Neutrophil (primary cell): ENCODE data around the gene TAF10.

Source experiments
- H3K27ac ChIP-seq: fragments of 200-600 bp; sonication (generic); 2 replicates; pipeline ENCODE4 v1.5.1; 2016; ENCODE audit warnings: mild to moderate bottlenecking, moderate library complexity
- H3K27me3 ChIP-seq: fragments of 200-600 bp; sonication (generic); 2 replicates; pipeline ENCODE4 v1.6.0; 2016; ENCODE audit warnings: mild to moderate bottlenecking
- H3K36me3 ChIP-seq: fragments of 200-600 bp; sonication (generic); 2 replicates; pipeline ENCODE4 v1.5.1; 2017
- H3K4me1 ChIP-seq, 2 experiments: fragments of 200-600 bp in 1 of 2; sonication (generic) in 1 of 2; 1 replicate in 1 of 2; 2 replicates in 1 of 2; pipeline versions ENCODE4 v1.5.1 to v1.6.1; 2013 to 2016; ENCODE audit warnings: low read depth in 1 of 2, low read length in 1 of 2, mild to moderate bottlenecking in 1 of 2, moderate library complexity in 1 of 2; ENCODE audit not compliant: control insufficient read depth in 1 of 2, insufficient read depth in 1 of 2
- H3K4me3 ChIP-seq, 2 experiments: fragments of 200-600 bp in 1 of 2; sonication (generic) in 1 of 2; 1 replicate in 1 of 2; 2 replicates in 1 of 2; pipeline ENCODE4 v1.5.1; 2013 to 2016; ENCODE audit warnings: low read depth in 1 of 2, low read length in 1 of 2, mild to moderate bottlenecking in 1 of 2, moderate library complexity in 1 of 2
- H3K9me3 ChIP-seq: fragments of 200-600 bp; sonication (generic); 2 replicates; pipeline ENCODE4 v1.5.1; 2016
- CTCF ChIP-seq: fragments of 200-600 bp; sonication (generic); IDR thresholded peaks from 2 replicates; pipeline ENCODE4 v1.5.1; 2016; ENCODE audit warnings: antibody characterized with exemption

The TAF10 gene

GRCh38 chr11:6640036-6640984 lies 28.3 kb upstream of the TAF10 start:
- no peak for TF ChIP-seq CTCF
- Histone ChIP-seq H3K4me1 (peaks cover 10 to 11% of the 10 kb centered on the region in 2 experiments), H3K27me3 (no peaks in the 10 kb centered on the region), H3K27ac (no peak overlapping the region), H3K4me3 (no peak overlapping the region), H3K36me3 (no peaks in the 10 kb centered on the region), H3K9me3 (no peaks in the 10 kb centered on the region)

- Histone ChIP-seq H3K4me3 (no peak overlapping the region), H3K27me3 (no peaks in the 10 kb centered on the region), H3K9me3 (no peaks in the 10 kb centered on the region), H3K36me3 (no peaks in the 10 kb centered on the region), H3K27ac (no peak overlapping the region), H3K4me1 (peaks cover 17% of the 10 kb centered on the region in 2 experiments)
- TF ChIP-seq CTCF: no peak
Measured at GRCh38 chr11:6638429-6638828, 26.4 kb upstream of the TAF10 start.

- Histone ChIP-seq H3K4me3 (no peak overlapping the region), H3K4me1 (peaks cover 17% of the 10 kb centered on the region in 2 experiments), H3K9me3 (no peaks in the 10 kb centered on the region), H3K27ac (no peak overlapping the region), H3K27me3 (no peaks in the 10 kb centered on the region), H3K36me3 (no peaks in the 10 kb centered on the region)
- no peak for TF ChIP-seq CTCF
Measured at GRCh38 chr11:6637871-6638270, 25.9 kb upstream of the TAF10 start.

- H3K27ac ChIP-seq: no peak overlapping the region
- H3K36me3 ChIP-seq: no peaks in the 10 kb centered on the region
- H3K27me3 ChIP-seq: no peaks in the 10 kb centered on the region
- no peak for TF ChIP-seq CTCF
- H3K9me3 ChIP-seq: no peaks in the 10 kb centered on the region
- peaks cover 17% of the 10 kb centered on the region in 2 experiments for H3K4me1 ChIP-seq
- no peak overlapping the region for H3K4me3 ChIP-seq
Measured at GRCh38 chr11:6636480-6636879, 24.5 kb upstream of the TAF10 start.

GRCh38 chr11:6635082-6635932 lies 23.3 kb upstream of the TAF10 start:
- peaks cover 17% of the 10 kb centered on the region in 2 experiments for H3K4me1 ChIP-seq
- no peaks in the 10 kb centered on the region for H3K36me3 ChIP-seq
- TF ChIP-seq CTCF: no peak
- H3K9me3 ChIP-seq: no peaks in the 10 kb centered on the region
- H3K27me3 ChIP-seq: no peaks in the 10 kb centered on the region
- H3K27ac ChIP-seq: peak overlapping the region; percentile 84
- peak overlapping the region in 1 of 2 experiments; percentile 6 for H3K4me3 ChIP-seq
